A549 (cell line): ENCODE results near the gene DCAKD. TPM values are rescaled to one million over a fixed set of nuclear protein-coding genes. Genes with fewer than 3 reads are reported as not detected.

ENCODE experiments used
- ATAC-seq, 2 experiments: fragments of 200-7000 bp in 1 of 2; fragments of >200 bp in 1 of 2; cut with Nextera tagmentation in 1 of 2; cut with Tn5 transposase in 1 of 2; 3 replicates each; pipeline versions ENCODE4 v1.8.0 to v1.9.1; 2018 to 2020; ENCODE audit warnings: mild to moderate bottlenecking in 1 of 2, moderate library complexity in 1 of 2
- CTCF ChIA-PET: fragments of 300-600 bp; sonication (Branson Sonifier 250); formaldehyde crosslinking; extraction: SDS; loops from one replicate; lab custom pipeline; 2021; ENCODE audit warnings: antibody characterized with exemption, inconsistent platforms; lab: Yijun Ruan, JAX
- POLR2A ChIA-PET: fragments of 350-600 bp; formaldehyde crosslinking; extraction: SDS; loops from one replicate; lab custom pipeline; 2021; ENCODE audit warnings: antibody characterized with exemption, inconsistent platforms; lab: Yijun Ruan, JAX
- DNase-seq, 2 experiments: peaks; one replicate each; pipeline versions ENCODE4 v3.0.0 to v3.0.0-alpha.2; 2011 to 2016; ENCODE audit warnings: low read depth in 1 of 2, low spot score in 1 of 2
- FAIRE-seq: peaks from 2 replicates; lab custom pipeline; 2011; peaks lifted over from hg19 to GRCh38; lab: Jason Lieb, UNC
- H3K27ac ChIP-seq, 2 experiments: fragments of >200 bp; sonication (Bioruptor Twin); formaldehyde crosslinking; 3 replicates each; pipeline ENCODE4 v1.5.1; 2016 to 2017
- H3K4me1 ChIP-seq: fragments of >200 bp; sonication (Bioruptor Twin); formaldehyde crosslinking; 3 replicates; pipeline ENCODE4 v1.6.1; 2016
- H3K4me2 ChIP-seq: fragments of >200 bp; sonication (Bioruptor Twin); formaldehyde crosslinking; 3 replicates; pipeline ENCODE4 v1.6.1; 2016
- H3K4me3 ChIP-seq: fragments of >200 bp; sonication (Bioruptor Twin); formaldehyde crosslinking; 3 replicates; pipeline ENCODE4 v1.5.1; 2016
- H3K9me3 ChIP-seq: fragments of >200 bp; sonication (Bioruptor Twin); formaldehyde crosslinking; 3 replicates; pipeline ENCODE4 v1.6.1; 2016
- BHLHE40 ChIP-seq: IDR thresholded peaks from 2 replicates; pipeline ENCODE4 v1.6.1; 2012; ENCODE audit warnings: low read depth, low read length, inconsistent platforms
- CBX2 ChIP-seq: fragments of 200-600 bp; sonication (generic); IDR thresholded peaks from 2 replicates; pipeline ENCODE4 v1.6.1; 2016; ENCODE audit warnings: low read depth, mild to moderate bottlenecking, borderline replicate concordance
- EHF ChIP-seq: fragments of 250-450 bp; sonication (Bioruptor Pico); IDR thresholded peaks from 2 replicates; pipeline ENCODE4 v1.5.0; 2020; ENCODE audit warnings: mild to moderate bottlenecking
- EHMT2 ChIP-seq: fragments of 200-600 bp; sonication (generic); IDR thresholded peaks from 2 replicates; pipeline ENCODE4 v1.6.1; 2016; ENCODE audit warnings: antibody characterized with exemption, low read depth, mild to moderate bottlenecking, moderate library complexity
- ESRRA ChIP-seq: fragments of 150-350 bp; IDR thresholded peaks from 2 replicates; pipeline ENCODE4 v1.6.1; 2014; ENCODE audit warnings: mild to moderate bottlenecking, low read length, borderline replicate concordance
- HOXA7 ChIP-seq: fragments of 250-450 bp; sonication (Bioruptor Pico); IDR thresholded peaks from 2 replicates; pipeline ENCODE4 v1.5.0; 2020; ENCODE audit warnings: mild to moderate bottlenecking, moderate library complexity
- HOXB13 ChIP-seq: fragments of 250-450 bp; sonication (Bioruptor Pico); IDR thresholded peaks from 2 replicates; pipeline ENCODE4 v1.5.0; 2020; ENCODE audit warnings: low read depth, mild to moderate bottlenecking, moderate library complexity
- JUN ChIP-seq, 2 experiments: fragments of >200 bp; sonication (Bioruptor Twin); formaldehyde crosslinking; IDR thresholded peaks; 2 replicates in 1 of 2; 3 replicates in 1 of 2; pipeline ENCODE4 v1.6.1; 2016 to 2017
- JUNB ChIP-seq: fragments of >200 bp; sonication (Bioruptor Twin); formaldehyde crosslinking; IDR thresholded peaks from 2 replicates; pipeline ENCODE4 v1.6.1; 2016
- MAFK ChIP-seq: fragments of 450-650 bp; IDR thresholded peaks from 2 replicates; pipeline ENCODE4 v1.6.1; 2014; ENCODE audit not compliant: partially characterized antibody
- NPAS2 ChIP-seq: fragments of 250-450 bp; sonication (Bioruptor Pico); IDR thresholded peaks from 2 replicates; pipeline ENCODE4 v1.8.0; 2022; ENCODE audit warnings: mild to moderate bottlenecking, moderate library complexity, borderline replicate concordance
- PHF8 ChIP-seq: fragments of 200-600 bp; sonication (generic); IDR thresholded peaks from 2 replicates; pipeline ENCODE4 v1.6.1; 2016; ENCODE audit warnings: low read depth, mild to moderate bottlenecking, antibody characterized with exemption, moderate library complexity, borderline replicate concordance
- POLR2AphosphoS2 ChIP-seq: conservative IDR thresholded peaks from 2 replicates; pipeline ENCODE4 v1.6.1; 2012; ENCODE audit warnings: low read length, improper control_type of control experiment, inconsistent platforms
- RCOR1 ChIP-seq: fragments of 150-350 bp; IDR thresholded peaks from 2 replicates; pipeline ENCODE4 v1.6.1; 2014; ENCODE audit warnings: antibody characterized with exemption, low read length, low read depth
- SMC3 ChIP-seq: fragments of >200 bp; sonication (Bioruptor Twin); formaldehyde crosslinking; IDR thresholded peaks from 3 replicates; pipeline ENCODE4 v1.6.1; 2018; ENCODE audit warnings: inconsistent platforms
- TFCP2L1 ChIP-seq: fragments of 250-450 bp; sonication (Bioruptor Pico); IDR thresholded peaks from 2 replicates; pipeline ENCODE4 v1.5.0; 2021; ENCODE audit warnings: mild to moderate bottlenecking
- ZFP36 ChIP-seq: fragments of 450-650 bp; IDR thresholded peaks from 2 replicates; pipeline ENCODE4 v1.6.1; 2014; ENCODE audit warnings: borderline replicate concordance; ENCODE audit not compliant: partially characterized antibody
- ZNF302 ChIP-seq: fragments of 250-450 bp; sonication (Bioruptor Pico); IDR thresholded peaks from 2 replicates; pipeline ENCODE4 v1.9.0; 2021; ENCODE audit warnings: inconsistent platforms, mild to moderate bottlenecking, moderate library complexity
- WGBS: methylation state at CpG from one replicate; pipeline ENCODE4 v1.1.6; 2017; ENCODE audit errors: missing lambda C conversion rate; 5-methylcytosine and 5-hydroxymethylcytosine counted together
- polyA plus RNA-seq, 4 experiments: library from polyadenylated mRNA; depleted of rRNA in 3 of 4; stranded (reverse); fragments of >200 nt; fragmentation: RNase III in 1 of 4; extraction: RNeasy Plus Mini Kit Qiagen cat#74134 plus additional on column Dnase treatment in 1 of 4; gene quantifications; 2 replicates in 3 of 4; 3 replicates in 1 of 4; pipeline ENCODE4 v1.2.3, GENCODE V29; 2011 to 2017
- TF ChIP-seq, protein P1 (sequence below): fragments of 450-650 bp; IDR thresholded peaks from 2 replicates; pipeline ENCODE4 v1.6.1; 2014; ENCODE audit warnings: antibody characterized with exemption
- TF ChIP-seq, protein P2 (sequence below): IDR thresholded peaks from 2 replicates; pipeline ENCODE4 v1.6.1; 2012; ENCODE audit warnings: low read depth, borderline replicate concordance
- TF ChIP-seq, protein P3 (sequence below): fragments of 250-450 bp; sonication (Bioruptor Pico); IDR thresholded peaks from 2 replicates; pipeline ENCODE4 v1.5.0; 2021; ENCODE audit warnings: mild to moderate bottlenecking, moderate library complexity, borderline replicate concordance
- TF ChIP-seq, protein P4 (sequence below): fragments of >200 bp; sonication (Bioruptor Twin); formaldehyde crosslinking; IDR thresholded peaks from 2 replicates; pipeline ENCODE4 v1.6.1; 2016

The DCAKD gene
- polyA plus RNA-seq, 2 of the 4 experiments (the other 2 are of a cell fraction): 18.7 to 21.4 TPM

GRCh38 chr17:44979426-44979995 is 71.9 kb downstream of the DCAKD start:
- FAIRE-seq (no peak), DNase-seq (no peak), ATAC-seq (no peak)
- Histone ChIP-seq H3K4me3 (no peak overlapping the region), H3K9me3 (no peaks in the 10 kb centered on the region), H3K4me2 (peak overlapping the region; percentile 85; the same call in 1 of the 3 replicates), H3K4me1 (peaks cover 40% of the 10 kb centered on the region), H3K27ac (peak overlapping the region; percentile 82 to 87; a peak in 5 of 6 replicates)
- ChIA-PET POLR2A (interaction anchor here (1.0 kb wide), 1 partner anchor 11 kb away, joined by 7 read pairs; the partner anchor contains the start of gene C1QL1), CTCF (interaction anchor here (0.6 to 8.9 kb wide), 13 partner anchors 9 to 156 kb away, joined by 3 to 112 read pairs (median 4); partner anchors contain the start of genes ACBD4 and C1QL1)
- 91% methylated on average over 9 of the region's 9 CpGs for WGBS
- no peak for TF ChIP-seq ESRRA
- TF ChIP-seq HOXA7 (CRISPR knock-in tag): no peak
- TF ChIP-seq CBX2: no peak
- TF ChIP-seq JUN (IDR thresholded peaks at IDR 0.05): no peak
- TF ChIP-seq, protein P1, sequence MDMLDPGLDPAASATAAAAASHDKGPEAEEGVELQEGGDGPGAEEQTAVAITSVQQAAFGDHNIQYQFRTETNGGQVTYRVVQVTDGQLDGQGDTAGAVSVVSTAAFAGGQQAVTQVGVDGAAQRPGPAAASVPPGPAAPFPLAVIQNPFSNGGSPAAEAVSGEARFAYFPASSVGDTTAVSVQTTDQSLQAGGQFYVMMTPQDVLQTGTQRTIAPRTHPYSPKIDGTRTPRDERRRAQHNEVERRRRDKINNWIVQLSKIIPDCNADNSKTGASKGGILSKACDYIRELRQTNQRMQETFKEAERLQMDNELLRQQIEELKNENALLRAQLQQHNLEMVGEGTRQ: no peak
- TF ChIP-seq ZNF302 (CRISPR knock-in tag): no peak
- TF ChIP-seq POLR2AphosphoS2: no peak
- TF ChIP-seq BHLHE40: no peak
- TF ChIP-seq ZFP36: no peak
- TF ChIP-seq, protein P2, sequence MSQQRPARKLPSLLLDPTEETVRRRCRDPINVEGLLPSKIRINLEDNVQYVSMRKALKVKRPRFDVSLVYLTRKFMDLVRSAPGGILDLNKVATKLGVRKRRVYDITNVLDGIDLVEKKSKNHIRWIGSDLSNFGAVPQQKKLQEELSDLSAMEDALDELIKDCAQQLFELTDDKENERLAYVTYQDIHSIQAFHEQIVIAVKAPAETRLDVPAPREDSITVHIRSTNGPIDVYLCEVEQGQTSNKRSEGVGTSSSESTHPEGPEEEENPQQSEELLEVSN: no peak
- TF ChIP-seq NPAS2: no peak

DNA sequence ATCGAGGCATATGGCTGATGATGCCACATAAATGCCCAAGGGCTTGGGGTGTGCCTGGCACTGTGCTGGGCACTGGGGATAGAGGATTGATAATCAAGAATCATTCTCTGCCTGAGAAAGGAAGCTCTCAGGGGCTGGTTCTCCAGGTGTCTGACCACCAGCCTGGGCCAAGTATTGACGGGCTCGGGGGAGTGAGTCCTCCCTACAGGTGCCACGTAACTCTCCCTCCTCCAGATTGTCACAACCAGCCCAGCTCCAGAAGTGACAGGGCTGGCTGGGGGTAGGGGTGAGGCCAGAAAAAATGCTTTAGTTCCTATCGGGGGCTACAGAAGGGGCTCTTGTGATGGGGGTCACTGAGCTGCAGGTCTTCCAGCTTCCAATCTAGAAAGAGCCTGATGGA is 72.6 kb downstream of the DCAKD start:
- WGBS: 85% methylated on average over 5 of the region's 5 CpGs
- FAIRE-seq (no peak), DNase-seq (no peak), ATAC-seq (no peak)
- CTCF ChIA-PET: interaction anchor here (0.6 to 8.9 kb wide), 11 partner anchors 8 to 156 kb away, joined by 3 to 112 read pairs (median 4); partner anchors contain the start of genes ACBD4 and C1QL1
- H3K9me3 ChIP-seq: no peaks in the 10 kb centered on the region
- no peak overlapping the region for H3K4me3 ChIP-seq
- peak overlapping the region; percentile 82 to 87; a peak in 4 of 6 replicates for H3K27ac ChIP-seq
- POLR2A ChIA-PET: interaction anchor here (0.5 kb wide), 1 partner anchor 10 kb away, joined by 3 read pairs; the partner anchor contains the start of gene C1QL1
- no peak overlapping the region for H3K4me2 ChIP-seq
- peaks cover 40% of the 10 kb centered on the region for H3K4me1 ChIP-seq
- TF ChIP-seq ZFP36 (no peak), MAFK (no peak)
- TF ChIP-seq, protein P3, sequence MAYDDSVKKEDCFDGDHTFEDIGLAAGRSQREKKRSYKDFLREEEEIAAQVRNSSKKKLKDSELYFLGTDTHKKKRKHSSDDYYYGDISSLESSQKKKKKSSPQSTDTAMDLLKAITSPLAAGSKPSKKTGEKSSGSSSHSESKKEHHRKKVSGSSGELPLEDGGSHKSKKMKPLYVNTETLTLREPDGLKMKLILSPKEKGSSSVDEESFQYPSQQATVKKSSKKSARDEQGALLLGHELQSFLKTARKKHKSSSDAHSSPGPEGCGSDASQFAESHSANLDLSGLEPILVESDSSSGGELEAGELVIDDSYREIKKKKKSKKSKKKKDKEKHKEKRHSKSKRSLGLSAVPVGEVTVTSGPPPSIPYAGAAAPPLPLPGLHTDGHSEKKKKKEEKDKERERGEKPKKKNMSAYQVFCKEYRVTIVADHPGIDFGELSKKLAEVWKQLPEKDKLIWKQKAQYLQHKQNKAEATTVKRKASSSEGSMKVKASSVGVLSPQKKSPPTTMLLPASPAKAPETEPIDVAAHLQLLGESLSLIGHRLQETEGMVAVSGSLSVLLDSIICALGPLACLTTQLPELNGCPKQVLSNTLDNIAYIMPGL (CRISPR knock-in tag): no peak

DNA sequence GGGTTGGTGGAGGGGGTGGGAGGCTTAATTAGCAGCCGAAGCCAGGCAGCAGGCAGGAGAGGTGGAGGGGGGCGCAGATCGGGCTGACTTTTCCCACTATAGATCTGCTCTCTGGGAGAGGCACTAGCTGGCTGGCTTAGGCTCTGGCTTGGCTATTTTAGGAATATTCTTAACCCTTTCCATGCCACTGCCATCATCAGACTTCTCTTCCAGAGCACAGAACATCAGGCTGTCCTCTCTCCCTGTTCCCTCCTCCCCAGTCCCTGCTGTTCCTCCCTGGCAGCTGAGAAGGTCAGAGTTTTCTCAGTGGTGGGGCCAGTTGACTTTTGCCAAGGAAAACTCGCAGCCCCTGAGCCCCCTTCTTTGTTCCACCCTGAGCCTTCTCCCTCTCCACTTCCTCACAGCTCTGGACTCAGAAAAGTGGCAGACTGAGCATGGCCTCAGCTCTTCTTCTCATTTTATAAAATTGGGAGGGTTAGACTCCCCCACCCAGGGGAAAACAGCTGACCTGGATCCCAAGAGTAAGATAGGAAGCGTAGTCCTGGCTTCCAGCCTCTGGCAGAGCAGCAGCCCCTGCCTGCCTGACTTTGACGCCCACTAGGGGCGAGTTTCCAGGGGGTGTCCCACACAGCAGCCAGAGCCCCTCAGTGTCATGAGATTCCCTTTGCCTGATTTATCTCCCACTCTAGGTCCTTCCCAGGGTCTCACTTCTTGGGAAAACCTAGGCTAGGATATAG is 73.5 kb downstream of the DCAKD start:
- CTCF ChIA-PET: interaction anchor here (0.8 to 8.9 kb wide), 16 partner anchors 7 to 122 kb away, joined by 3 to 112 read pairs (median 4); partner anchors contain the start of gene C1QL1
- ATAC-seq (no peak), FAIRE-seq (no peak)

More for the DNA sequence above, 73.5 kb downstream of the DCAKD start:
- H3K9me3 ChIP-seq: no peaks in the 10 kb centered on the region
- DNase-seq: no peak
- WGBS: 83% methylated on average over 7 of the region's 7 CpGs
- peaks cover 44% of the 10 kb centered on the region for H3K4me1 ChIP-seq
- POLR2A ChIA-PET: no interaction called here
- TF ChIP-seq EHMT2 (no peak), TFCP2L1 (CRISPR knock-in tag) (no peak), RCOR1 (no peak), ZNF302 (CRISPR knock-in tag) (no peak), JUNB (no peak), JUN (IDR thresholded peaks at IDR 0.05) (no peak), CBX2 (no peak), SMC3 (no peak), EHF (no peak), MAFK (no peak), ZFP36 (no peak), HOXB13 (CRISPR knock-in tag) (no peak), PHF8 (no peak), BHLHE40 (no peak)
- TF ChIP-seq, protein P1: no peak
- TF ChIP-seq, protein P3 (CRISPR knock-in tag): no peak
- TF ChIP-seq, protein P4, sequence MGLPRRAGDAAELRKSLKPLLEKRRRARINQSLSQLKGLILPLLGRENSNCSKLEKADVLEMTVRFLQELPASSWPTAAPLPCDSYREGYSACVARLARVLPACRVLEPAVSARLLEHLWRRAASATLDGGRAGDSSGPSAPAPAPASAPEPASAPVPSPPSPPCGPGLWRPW: no peak
- no peak overlapping the region for H3K4me3 ChIP-seq
- no peak overlapping the region for H3K4me2 ChIP-seq
- H3K27ac ChIP-seq: peak overlapping the region; percentile 43 to 87; a peak in 5 of 6 replicates
